ENCODE measurements around the gene UNC5A. TPM values are rescaled to one million over a fixed set of nuclear protein-coding genes. Genes with fewer than 3 reads are reported as not detected.

UNC5A gene
- total RNA-seq, 4 donors from 2014 or later: not detected

GRCh38 chr5:176830422-176830994, 20.1 kb downstream of the UNC5A start:
- Histone ChIP-seq H3K9me3 (no peaks in the 10 kb centered on the region), H3K4me3 (no peak overlapping the region), H3K27me3 (peaks cover 0 to 10% of the 10 kb centered on the region in 2 donors), H3K36me3 (no peaks in the 10 kb centered on the region), H3K27ac (no peak overlapping the region), H3K4me1 (no peaks in the 10 kb centered on the region)
- 85 to 87% methylated on average over 21 to 22 of the region's 23 CpGs for WGBS, 2 donors
- TF ChIP-seq EP300 (IDR thresholded peaks at IDR 0.05) (no peak), POLR2A (IDR thresholded peaks at IDR 0.05) (no peak), CTCF (IDR thresholded peaks at IDR 0.05) (no peak)
- no peak for DNase-seq (ENCODE audit: low spot score in 2 of 2)

DNA sequence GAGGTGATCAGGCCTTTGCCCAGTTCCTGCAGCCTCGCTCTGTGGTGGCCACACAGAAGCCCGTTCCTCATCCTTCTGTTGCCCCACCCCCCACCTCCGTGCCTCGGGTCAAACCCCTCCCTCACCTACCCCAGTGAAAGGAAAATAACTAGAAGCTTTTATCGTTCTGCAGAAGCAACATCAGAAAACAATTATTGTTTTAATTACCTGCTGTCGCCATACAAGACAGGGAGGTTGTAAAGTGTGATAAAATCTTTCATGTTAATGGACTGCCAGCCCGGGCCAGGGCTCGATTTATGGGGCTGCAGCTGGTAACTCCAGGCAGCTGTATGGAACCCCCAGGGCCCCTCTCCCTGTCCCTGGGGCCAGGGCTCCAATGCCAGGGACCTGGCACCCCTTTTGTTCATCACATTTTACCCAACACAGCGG, 20.6 kb downstream of the UNC5A start:
- peaks cover 0 to 10% of the 10 kb centered on the region in 2 donors for H3K27me3 ChIP-seq
- whole genome bisulfite sequencing, 2 donors: 13 to 15% methylated on average over 8 to 9 of the region's 9 CpGs
- H3K4me1 ChIP-seq: no peaks in the 10 kb centered on the region
- DNase-seq (ENCODE audit: low spot score in 2 of 2): no peak
- H3K27ac ChIP-seq: no peak overlapping the region
- no peak for TF ChIP-seq EP300 (IDR thresholded peaks at IDR 0.05)
- TF ChIP-seq CTCF (IDR thresholded peaks at IDR 0.05): no peak
- no peak for TF ChIP-seq POLR2A (IDR thresholded peaks at IDR 0.05)
- no peaks in the 10 kb centered on the region for H3K9me3 ChIP-seq
- H3K36me3 ChIP-seq: no peaks in the 10 kb centered on the region
- H3K4me3 ChIP-seq: no peak overlapping the region

GRCh38 chr5:176831425-176831824, 21.1 kb downstream of the UNC5A start:
- 32 to 53% methylated on average over 8 of the region's 8 CpGs for WGBS, 2 donors
- H3K27ac ChIP-seq: no peak overlapping the region
- no peaks in the 10 kb centered on the region for H3K36me3 ChIP-seq
- no peaks in the 10 kb centered on the region for H3K9me3 ChIP-seq
- peaks cover 0 to 10% of the 10 kb centered on the region in 2 donors for H3K27me3 ChIP-seq
- H3K4me1 ChIP-seq: no peaks in the 10 kb centered on the region
- no peak for DNase-seq (ENCODE audit: low spot score in 2 of 2)
- TF ChIP-seq POLR2A (IDR thresholded peaks at IDR 0.05) (no peak), CTCF (IDR thresholded peaks at IDR 0.05) (no peak), EP300 (IDR thresholded peaks at IDR 0.05) (no peak)
- H3K4me3 ChIP-seq: no peak overlapping the region

DNA sequence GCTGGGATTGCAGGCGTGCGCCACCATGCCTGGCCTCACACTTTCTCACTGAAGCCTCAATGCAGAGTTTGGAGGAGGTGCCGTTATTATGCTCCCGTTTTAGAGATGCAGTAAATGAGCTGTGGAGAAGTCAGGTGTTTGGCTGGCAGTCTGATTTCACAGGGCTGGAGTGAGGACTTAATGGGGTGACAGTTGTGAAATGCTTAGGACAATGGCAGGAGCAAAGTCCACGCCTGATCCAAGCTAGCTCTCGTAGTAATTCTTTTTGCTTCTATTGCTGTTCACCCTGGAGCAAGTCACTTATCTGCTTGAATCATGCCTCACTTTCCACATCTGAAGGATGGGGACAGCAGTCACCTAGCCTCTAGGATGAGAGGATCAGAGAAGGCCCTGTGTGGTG, 21.8 kb downstream of the UNC5A start:
- no peaks in the 10 kb centered on the region for H3K4me1 ChIP-seq
- H3K27ac ChIP-seq: no peak overlapping the region
- H3K27me3 ChIP-seq: peaks cover 0 to 10% of the 10 kb centered on the region in 2 donors
- no peak overlapping the region for H3K4me3 ChIP-seq
- no peaks in the 10 kb centered on the region for H3K36me3 ChIP-seq
- H3K9me3 ChIP-seq: no peaks in the 10 kb centered on the region
- DNase-seq (ENCODE audit: low spot score in 2 of 2): no peak
- no peak for TF ChIP-seq POLR2A (IDR thresholded peaks at IDR 0.05)
- no peak for TF ChIP-seq EP300 (IDR thresholded peaks at IDR 0.05)
- WGBS, 2 donors: 77 to 83% methylated on average over 4 to 6 of the region's 6 CpGs

DNA sequence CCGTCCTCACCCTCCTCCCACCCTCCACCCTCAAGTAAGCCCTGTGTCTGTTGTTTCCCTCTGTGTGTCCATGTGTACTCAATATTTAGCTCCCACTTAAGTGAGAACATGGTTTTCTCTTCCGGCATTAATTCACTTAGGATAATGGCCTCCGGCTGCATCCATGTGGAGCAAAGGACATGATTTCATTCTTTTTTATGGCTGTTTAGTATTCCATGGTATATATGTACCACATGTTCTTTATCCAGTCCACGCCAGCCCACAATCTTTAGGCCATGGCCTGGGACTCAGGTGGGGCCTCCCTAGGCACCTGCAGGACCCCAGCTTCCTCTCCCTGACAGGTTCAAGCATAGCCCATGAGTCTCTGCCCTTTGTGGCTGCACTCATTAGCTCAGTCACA, 22.9 kb downstream of the UNC5A start:
- Histone ChIP-seq H3K9me3 (no peaks in the 10 kb centered on the region), H3K36me3 (no peaks in the 10 kb centered on the region), H3K4me3 (no peak overlapping the region), H3K27me3 (peaks cover 0 to 10% of the 10 kb centered on the region in 2 donors), H3K4me1 (no peaks in the 10 kb centered on the region), H3K27ac (no peak overlapping the region)
- 92 to 94% methylated on average over 4 of the region's 4 CpGs for WGBS, 2 donors
- DNase-seq (ENCODE audit: low spot score in 2 of 2): no peak
- TF ChIP-seq CTCF (IDR thresholded peaks at IDR 0.05) (no peak), POLR2A (IDR thresholded peaks at IDR 0.05) (no peak), EP300 (IDR thresholded peaks at IDR 0.05) (no peak)
